NCI-H345 treated with DMSO at 0.1 percent for 48 hours (cell line): Measurements from ENCODE around the gene RAB10.

ENCODE experiments used
- DNase-seq: peaks from one replicate; lab custom pipeline; 2025; ENCODE audit not compliant: unreplicated experiment; lab: John Stamatoyannopoulos, UW

The RAB10 gene

DNA sequence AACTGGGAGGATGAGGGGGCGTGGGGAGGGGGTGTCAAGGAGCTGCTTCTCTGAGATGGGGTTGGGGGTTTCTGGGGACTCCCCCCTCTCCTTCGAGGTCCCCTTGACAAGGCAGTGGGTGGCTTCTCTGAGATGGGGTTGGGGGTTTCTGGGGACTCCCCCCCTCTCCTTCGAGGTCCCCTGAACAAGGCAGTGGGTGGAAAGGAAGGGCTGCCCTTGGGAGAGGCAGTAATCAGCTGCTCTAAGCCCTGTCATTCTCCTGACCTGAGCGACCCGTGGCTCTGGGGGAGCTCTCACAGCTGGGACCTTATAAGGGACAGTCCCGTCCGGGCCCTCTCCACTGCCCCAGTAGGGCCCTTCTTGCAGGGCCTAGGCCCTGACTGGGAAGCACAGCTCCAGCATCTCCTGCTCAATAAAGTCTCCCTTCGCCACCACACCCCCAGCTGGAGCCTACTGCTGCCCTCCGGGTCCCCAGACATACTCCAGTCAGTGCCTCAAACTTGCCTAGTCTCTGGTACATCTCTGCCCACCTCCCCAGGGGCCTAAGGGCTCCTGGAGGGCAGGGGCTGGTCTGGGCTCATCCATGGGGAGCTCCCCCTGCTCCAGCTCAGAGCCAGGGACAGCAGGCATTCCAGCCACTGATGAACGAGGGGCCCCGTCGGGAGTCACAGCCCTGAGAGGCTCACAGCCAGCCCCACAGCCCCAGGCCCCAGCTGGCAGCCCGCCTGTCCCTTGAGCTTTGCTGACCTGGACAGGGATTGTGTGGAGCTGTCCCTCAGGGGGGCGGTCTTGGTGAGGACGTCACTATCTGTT is 141.8 kb downstream of the RAB10 start:
- no peak for DNase-seq

DNA sequence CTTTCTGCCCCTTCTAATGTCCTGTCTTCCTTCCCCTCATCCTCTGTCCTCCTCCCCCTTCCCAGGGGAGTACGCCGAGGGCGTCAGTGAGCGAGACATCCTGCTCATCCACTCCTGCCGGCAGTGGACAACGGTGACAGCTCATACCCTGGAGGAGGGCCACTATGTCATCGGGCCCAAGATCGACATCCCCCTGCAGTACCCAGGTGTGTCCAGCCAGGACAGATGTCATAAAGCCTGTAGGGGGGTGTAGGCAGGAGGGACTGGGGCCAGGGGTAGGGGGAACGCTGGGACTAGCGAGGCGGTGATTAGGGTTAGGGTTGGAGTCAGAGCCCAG is 142.4 kb downstream of the RAB10 start:
- DNase-seq = no peak

DNA sequence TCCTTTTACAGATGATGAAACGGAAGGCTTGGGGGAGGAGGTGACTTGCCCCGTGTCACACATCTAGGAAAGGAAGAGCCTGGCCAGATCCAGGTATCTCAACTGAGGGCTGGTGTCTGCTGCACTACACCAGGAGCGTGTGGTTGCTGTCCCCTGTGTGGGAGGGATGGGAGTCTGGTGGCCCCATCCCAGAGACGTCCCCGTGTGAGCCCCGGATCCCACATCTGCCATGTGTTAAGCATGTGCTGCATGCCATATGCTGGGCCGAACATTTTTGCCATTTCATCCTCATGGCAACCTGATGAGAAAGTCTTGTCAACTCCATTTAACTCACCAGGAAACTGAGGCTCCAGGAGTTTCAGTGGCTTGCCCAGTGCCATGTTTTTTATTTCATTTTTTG is 143.2 kb downstream of the RAB10 start:
- DNase-seq = no peak

DNA sequence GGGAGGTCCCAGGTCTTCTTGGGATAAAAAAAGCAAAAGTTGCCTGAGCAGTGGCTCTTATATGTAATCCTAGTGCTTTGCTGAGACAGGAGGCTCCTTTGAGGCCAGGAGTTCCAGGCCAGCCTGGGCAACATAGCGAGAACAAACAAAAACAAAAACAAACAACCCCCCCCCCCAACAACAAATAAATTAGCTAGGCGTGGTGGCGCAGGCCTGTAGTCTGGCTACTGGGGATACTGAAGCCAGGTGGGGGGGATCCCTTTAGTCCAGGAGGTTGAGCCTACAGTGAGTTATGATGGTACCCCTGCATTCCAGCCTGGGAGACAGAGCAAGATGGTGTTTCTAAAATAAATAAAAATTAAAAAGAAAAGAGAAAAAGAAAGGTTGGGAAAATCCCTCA is 144.4 kb downstream of the RAB10 start:
- no peak for DNase-seq

DNA sequence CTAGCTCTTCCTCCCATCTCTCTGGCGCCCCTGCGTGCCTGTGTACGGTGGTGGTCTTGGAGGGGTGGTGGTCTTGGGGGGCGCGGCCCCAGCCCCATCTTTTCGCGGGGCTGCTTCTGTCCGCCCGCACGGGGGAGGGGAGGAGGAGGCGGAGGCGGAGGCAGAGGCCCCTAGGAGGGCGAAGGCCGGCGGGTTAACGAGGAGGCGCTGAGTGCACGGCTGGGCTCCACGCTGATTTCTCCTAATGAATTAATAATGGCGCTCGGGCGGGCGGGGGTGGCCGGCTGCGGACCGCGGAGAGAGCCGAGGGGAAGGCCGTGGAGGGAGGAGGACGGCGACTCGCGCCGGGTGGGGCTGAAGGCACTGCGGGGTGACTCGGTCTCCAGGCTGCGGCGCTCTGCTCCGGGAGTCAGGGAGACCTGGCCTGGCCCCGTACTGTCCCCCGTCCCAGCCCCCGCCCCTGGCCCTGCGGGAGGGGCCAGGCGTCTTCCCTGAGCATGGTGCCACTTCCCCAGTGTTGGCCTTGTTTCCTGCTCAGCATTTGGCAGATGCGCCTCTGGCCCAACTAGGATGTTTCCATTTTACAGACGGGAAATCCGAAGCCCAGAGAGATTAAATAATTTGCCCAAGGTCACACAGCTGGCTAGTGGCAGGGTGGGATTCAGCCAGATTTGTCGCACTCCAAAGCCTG is 145.0 kb downstream of the RAB10 start:
- no peak for DNase-seq

DNA sequence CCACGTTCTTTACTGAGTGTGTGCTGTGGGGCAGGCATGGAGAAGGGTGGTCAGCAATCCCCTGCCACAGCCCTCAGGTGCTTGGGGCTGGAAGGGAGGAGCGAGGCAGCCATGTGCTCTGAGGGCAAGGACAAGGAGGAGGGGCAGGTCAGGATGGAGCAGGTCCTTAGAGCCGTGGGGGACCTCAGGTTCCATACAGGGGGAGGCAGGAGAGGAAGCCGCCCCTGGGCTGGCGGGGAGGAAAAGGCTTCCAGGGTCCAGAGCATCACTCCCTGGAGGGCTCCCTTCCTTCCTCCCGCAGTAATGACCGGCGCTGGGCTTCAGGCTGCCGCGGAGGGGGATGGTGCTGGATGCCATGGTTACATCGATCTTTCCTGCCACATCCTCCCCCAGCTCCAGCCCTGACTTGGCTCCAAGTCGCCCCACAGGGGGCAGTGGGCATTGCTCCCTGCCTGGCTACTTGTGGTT is 145.6 kb downstream of the RAB10 start:
- no peak for DNase-seq

DNA sequence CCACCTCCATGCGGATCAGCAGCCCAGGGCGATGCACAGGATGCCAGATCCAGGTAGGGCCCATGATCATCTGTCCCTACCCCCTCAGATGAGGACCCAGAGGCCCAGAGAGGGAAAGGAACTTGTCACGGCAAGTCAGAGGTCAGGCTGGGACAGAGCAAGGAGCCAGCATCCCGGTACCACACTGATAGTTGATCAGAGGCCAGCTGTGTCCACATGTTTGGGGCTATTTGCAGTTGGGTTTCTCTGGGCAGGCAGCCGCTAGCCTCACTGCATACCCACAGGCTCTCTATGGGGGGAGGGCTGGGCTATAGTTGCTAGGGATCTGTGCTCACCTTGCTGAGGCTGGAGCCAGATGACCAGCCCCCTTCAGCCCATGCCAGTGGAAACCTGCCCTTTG is 148.6 kb downstream of the RAB10 start:
- DNase-seq = no peak

DNA sequence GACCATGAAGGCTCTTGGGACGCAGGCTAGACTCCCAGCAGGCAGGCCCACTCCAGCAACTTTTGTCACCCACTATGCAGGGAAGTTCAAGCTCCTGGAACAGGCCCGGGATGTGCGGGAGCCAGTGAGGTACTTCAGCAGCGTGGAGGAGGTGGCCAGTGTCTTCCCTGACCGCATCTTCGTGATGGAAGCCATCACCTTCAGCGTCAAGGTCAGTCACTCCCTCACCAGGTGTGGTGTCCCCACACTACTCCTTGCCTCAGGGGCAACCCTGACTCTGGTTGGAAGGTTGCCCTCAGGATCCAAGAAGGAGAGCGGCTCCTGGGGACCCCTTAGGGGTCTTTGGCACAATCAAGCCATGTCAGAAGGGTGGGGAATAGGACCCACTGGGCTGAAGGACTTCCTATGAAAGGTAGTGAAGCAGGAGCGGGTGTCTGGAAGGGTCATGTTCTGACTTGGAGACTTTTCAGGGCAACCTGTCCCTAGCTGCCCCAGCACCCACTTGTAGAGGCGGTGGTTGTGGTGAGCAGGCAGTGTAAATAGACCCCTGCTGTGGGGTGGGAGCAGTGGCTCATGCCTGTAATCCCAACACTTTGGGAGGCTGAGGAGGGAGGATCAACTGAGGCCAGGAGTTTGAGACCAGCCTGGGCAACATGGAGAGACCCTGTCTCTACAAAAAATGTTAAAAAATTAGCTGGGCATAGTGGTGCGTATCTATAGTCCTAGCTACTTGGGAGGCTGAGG is 149.2 kb downstream of the RAB10 start:
- DNase-seq = no peak

DNA sequence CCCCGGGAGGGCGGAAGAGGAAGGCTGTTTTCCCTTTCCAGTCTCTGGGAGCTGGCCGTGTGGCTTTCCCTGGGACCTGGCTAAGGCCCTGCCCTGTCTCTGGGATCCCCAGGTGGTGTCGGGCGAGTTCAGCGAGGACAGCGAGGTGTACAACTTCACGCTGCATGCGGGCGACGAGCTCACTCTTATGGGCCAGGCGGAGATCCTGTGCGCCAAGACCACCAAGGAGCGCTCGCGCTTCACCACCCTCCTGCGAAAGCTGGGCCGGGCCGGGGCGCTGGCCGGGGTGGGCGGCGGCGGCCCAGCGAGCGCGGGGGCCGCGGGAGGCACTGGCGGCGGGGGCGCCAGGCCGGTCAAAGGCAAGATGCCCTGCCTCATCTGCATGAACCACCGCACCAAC is 150.2 kb downstream of the RAB10 start:
- DNase-seq = no peak

DNA sequence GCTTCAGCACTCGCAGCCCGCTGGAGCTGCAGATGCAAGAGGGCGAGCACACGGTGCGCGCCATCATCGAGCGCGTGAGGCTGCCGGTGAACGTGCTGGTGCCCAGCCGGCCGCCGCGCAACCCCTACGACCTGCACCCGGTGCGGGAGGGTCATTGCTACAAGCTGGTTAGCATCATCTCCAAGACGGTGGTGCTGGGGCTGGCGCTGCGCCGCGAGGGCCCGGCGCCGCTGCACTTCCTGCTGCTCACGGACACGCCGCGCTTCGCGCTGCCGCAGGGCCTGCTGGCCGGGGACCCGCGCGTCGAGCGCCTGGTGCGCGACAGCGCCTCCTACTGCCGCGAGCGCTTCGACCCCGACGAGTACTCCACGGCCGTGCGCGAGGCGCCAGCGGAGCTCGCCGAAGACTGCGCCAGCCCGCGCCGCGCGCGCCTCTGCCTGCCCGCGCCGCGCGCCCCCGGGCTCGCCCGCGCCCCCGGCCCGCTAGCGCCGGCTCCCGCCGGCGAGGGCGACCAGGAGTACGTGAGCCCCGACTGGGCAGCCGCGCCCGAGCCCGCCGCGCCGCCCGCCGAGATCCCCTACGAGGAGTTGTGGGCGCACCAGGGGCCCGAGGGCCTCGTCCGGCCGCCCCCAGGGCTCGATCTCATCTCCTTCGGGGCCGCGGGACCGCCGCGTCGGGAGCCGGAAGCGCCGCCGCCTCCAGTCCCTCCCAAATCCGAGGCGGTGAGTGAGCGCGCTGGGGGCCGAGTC is 150.8 kb downstream of the RAB10 start:
- DNase-seq = no peak

DNA sequence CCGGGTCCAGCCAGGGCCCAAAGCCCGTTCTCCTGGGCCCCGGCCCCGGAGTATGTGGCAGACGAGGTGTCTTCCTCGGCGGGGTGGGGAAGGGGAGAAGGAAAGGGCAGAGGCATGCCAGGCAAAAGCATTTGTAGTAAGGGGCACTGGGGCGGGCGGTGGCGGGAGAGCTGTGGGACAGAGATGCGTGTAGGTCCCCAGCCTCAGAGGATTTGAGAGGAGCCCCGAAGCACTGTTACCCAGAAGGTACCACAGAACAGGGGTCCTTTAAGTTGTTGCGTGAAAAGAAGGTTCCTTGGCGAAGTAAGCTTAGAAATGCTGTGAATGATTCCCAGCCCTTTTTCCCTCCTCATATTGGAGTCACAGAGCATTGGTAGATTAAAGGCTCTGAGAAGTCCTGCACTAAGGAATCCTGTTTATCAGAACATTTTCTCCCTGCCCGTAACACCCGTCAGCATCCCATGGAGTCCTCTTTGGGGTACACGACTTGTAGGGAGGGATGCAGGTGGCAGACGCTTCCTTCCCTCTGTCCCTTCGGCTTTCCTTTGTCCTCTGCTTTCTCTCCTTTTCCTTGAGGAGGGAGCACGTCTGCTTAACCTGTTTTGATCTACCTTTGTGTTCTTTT is 151.5 kb downstream of the RAB10 start:
- no peak for DNase-seq

DNA sequence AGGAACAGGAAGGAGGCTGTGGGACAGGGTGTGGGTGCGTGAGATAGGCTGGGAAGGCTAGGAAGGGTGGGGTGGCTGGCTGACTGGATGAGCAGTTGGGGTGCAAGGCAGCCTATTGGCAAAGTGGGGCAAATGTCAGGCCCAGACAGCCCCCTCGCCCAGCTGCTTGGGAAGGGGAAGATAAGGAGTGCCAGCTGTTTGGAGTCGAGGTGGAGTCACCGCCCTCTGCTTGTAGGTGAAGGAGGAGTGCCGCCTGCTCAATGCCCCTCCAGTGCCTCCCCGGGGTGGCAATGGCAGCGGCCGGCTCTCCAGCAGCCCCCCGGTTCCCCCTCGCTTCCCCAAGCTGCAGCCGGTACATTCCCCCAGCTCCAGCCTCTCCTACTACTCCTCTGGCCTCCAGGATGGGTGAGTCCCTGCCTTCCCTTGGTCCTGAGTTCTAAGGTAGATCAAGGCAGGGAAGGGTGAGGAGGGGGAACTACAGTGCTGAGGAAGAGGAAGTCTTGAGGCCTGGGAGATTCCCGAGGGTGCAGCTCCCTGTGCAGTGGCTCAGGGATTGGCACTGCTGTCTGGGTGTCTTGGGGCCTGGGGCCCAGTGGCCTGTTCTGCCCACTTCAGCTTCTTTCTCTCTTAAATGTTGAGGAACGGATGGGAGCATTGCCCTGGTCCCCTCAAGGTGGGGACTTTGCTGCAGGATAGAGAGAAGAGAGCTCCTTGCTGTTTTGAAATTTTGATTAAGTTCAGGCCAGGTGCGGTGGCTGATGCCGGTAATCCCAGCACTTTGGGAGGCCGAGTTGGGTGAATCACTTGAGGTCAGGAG is 152.3 kb downstream of the RAB10 start:
- DNase-seq = no peak
